T-cell (primary cell): ENCODE measurements around the gene COTL1. TPM values are rescaled to one million over a fixed set of nuclear protein-coding genes. Genes with fewer than 3 reads are reported as not detected.

ENCODE experiments used
- ATAC-seq, 4 experiments: fragments of 200-7000 bp in 3 of 4; fragments of 150-1000 bp in 1 of 4; cut with Tn5 transposase; replicated peaks in 1 of 4; 1 replicate in 3 of 4; 2 replicates in 1 of 4; pipeline ENCODE4 v1.10.0; 2021; ENCODE audit warnings: moderate library complexity in 3 of 4, mild to moderate bottlenecking in 2 of 4, moderate number of reproducible peaks in 1 of 4
- CTCF ChIA-PET, 2 donors: fragments of 300-600 bp; sonication (Branson Sonifier 250); formaldehyde crosslinking; loops; one replicate each; lab custom pipeline; 2022; ENCODE audit warnings: antibody characterized with exemption in 2 of 2; lab: Charles Lee
- POLR2A ChIA-PET, 2 donors: fragments of 300-600 bp; sonication (Branson Sonifier 250); formaldehyde crosslinking; loops; one replicate each; lab custom pipeline; 2022; ENCODE audit warnings: antibody characterized with exemption in 2 of 2; lab: Charles Lee
- DNase-seq, 35 experiments: peaks; one replicate each; pipeline versions ENCODE4 v3.0.0 to v3.0.0-alpha.2; 2013 to 2023
- H3K27ac ChIP-seq: one replicate; pipeline ENCODE4 v1.5.1; 2013; ENCODE audit warnings: low read length
- H3K27me3 ChIP-seq, 2 experiments: replicated peaks in 1 of 2; 1 replicate in 1 of 2; 2 replicates in 1 of 2; pipeline versions ENCODE4 v1.6.1 to v1.7.0; 2013; ENCODE audit warnings: low read length in 1 of 2, mixed read lengths in 1 of 2; ENCODE audit not compliant: control insufficient read depth in 2 of 2, insufficient read depth in 2 of 2; ENCODE audit errors: extremely low read depth in 1 of 2
- H3K36me3 ChIP-seq, 2 donors: 1 replicate in 1 of 2; 2 replicates in 1 of 2; pipeline versions ENCODE4 v1.6.1 to v1.7.0; 2013; ENCODE audit warnings: low read length in 1 of 2; ENCODE audit not compliant: control insufficient read depth in 2 of 2, insufficient read depth in 1 of 2; ENCODE audit errors: extremely low read depth in 1 of 2
- H3K4me1 ChIP-seq, 2 experiments: 1 replicate in 1 of 2; 2 replicates in 1 of 2; pipeline versions ENCODE4 v1.6.1 to v1.7.0; 2013; ENCODE audit warnings: low read length in 2 of 2, mixed read lengths in 1 of 2; ENCODE audit not compliant: insufficient read depth in 2 of 2, control insufficient read depth in 1 of 2; ENCODE audit errors: extremely low read depth in 1 of 2
- H3K4me3 ChIP-seq, 2 donors: 1 replicate in 1 of 2; 2 replicates in 1 of 2; pipeline versions ENCODE4 v1.5.1 to v1.7.0; 2013; ENCODE audit warnings: mild to moderate bottlenecking in 2 of 2, low read length in 1 of 2, moderate library complexity in 1 of 2; ENCODE audit not compliant: control insufficient read depth in 1 of 2; ENCODE audit errors: extremely low read depth in 1 of 2
- H3K9me3 ChIP-seq: 2 replicates; pipeline ENCODE4 v1.7.0; 2013
- H3K27ac Mint-ChIP-seq, 2 donors: one replicate each; pipeline ENCODE4 v1.8.0; 2020 to 2021; ENCODE audit warnings: mild to moderate bottlenecking in 2 of 2, mixed read lengths in 2 of 2
- H3K27me3 Mint-ChIP-seq, 2 donors: one replicate each; pipeline ENCODE4 v1.8.0; 2021 to 2022; ENCODE audit warnings: mixed read lengths in 2 of 2
- H3K36me3 Mint-ChIP-seq: one replicate; pipeline ENCODE4 v1.8.0; 2021; ENCODE audit warnings: mixed read lengths
- H3K4me1 Mint-ChIP-seq, 3 donors: one replicate each; pipeline ENCODE4 v1.8.0; 2020 to 2022; ENCODE audit warnings: mixed read lengths in 3 of 3, mild to moderate bottlenecking in 1 of 3
- H3K4me3 Mint-ChIP-seq, 3 donors: one replicate each; pipeline ENCODE4 v1.8.0; 2020 to 2022; ENCODE audit warnings: mild to moderate bottlenecking in 3 of 3, mixed read lengths in 3 of 3, moderate library complexity in 3 of 3
- H3K9me3 Mint-ChIP-seq, 3 donors: one replicate each; pipeline ENCODE4 v1.8.0; 2020 to 2022; ENCODE audit warnings: mixed read lengths in 3 of 3
- WGBS: methylation state at CpG from one replicate; pipeline ENCODE4 v1.1.5; 2013; ENCODE audit warnings: missing lambda C conversion rate; ENCODE audit not compliant: insufficient coverage; 5-methylcytosine and 5-hydroxymethylcytosine counted together
- total RNA-seq, 35 experiments: library from RNA in 6 of 35; stranded (reverse) in 6 of 35; fragments of 120-200 nt in 1 of 35; gene quantifications; one replicate each; pipeline versions ENCODE4 v1.2.1 to v1.2.4 and lab custom pipeline; 2013 to 2026

Gene COTL1
- total RNA-seq, 5 donors from 2014 or later (not counting 1 experiment from before 2014, with no cell fraction given): 205 to 265 (median 221) TPM

DNA sequence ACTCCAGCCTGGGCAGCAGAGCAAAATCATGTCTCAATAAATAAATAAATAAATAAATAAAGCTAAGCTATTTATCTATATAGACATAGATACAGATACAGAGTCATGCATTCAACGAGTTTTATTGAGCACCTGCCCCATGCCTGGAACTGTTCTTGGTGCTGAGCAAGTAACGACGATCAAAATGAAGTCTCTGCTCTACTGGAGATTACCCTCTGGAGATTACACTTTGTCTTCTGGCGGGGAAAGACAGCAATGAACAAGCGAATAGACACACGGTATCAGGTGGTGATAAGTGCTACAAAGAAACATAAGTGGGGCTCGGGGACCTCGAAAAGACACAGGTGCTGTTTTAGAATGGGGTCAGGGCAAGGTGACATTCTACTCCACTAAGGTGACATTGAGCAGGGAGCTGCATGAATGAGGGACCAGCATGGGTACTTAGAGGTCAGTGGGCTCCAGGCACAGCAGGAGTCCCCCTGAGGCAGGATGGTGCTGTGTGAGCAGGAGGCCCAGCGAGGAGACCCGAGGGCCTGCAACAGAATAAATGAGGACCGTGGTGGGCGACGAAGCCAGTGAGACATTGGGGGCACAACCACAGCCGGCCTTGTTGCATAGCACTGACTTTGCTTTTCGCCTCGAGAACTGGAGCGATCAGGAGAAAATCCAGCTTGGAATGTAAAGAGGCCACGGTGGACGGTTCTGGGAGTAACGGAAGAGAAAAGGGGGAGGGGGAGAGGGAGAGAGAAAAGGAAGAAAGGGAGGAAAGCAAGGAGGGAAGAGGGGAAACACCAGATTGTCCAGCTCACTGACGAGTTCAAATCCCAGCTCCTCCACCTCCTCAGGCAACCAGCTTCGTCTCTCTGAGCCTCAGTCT is 71.0 kb downstream of the COTL1 start:
- ChIA-PET CTCF (interaction anchor here in 1 of 2 donors (0.7 kb wide), 1 partner anchor 54 kb away, joined by 3 read pairs; no protein-coding TSS in a partner anchor), POLR2A (interaction anchor here in 1 of 2 donors (0.6 kb wide), 2 partner anchors 96 to 176 kb away, joined by 3 to 4 read pairs; no protein-coding TSS in a partner anchor)
- no peak for DNase-seq
- H3K4me1 ChIP-seq: peaks cover 43 to 64% of the 10 kb centered on the region in 2 experiments
- Mint-ChIP-seq H3K27me3 (no peaks in the 10 kb centered on the region), H3K4me3 (peak overlapping the region in 2 of 3 donors; percentile 25 to 83), H3K9me3 (no peaks in the 10 kb centered on the region), H3K4me1 (peaks cover 50 to 59% (median 58%) of the 10 kb centered on the region in 3 donors), H3K36me3 (peaks cover 6% of the 10 kb centered on the region), H3K27ac (peak overlapping the region; percentile 78 to 99)
- no peaks in the 10 kb centered on the region for H3K9me3 ChIP-seq
- H3K27ac ChIP-seq: no peak overlapping the region
- H3K27me3 ChIP-seq: no peaks in the 10 kb centered on the region
- H3K4me3 ChIP-seq: no peak overlapping the region
- peaks cover 0 to 4% of the 10 kb centered on the region in 2 donors for H3K36me3 ChIP-seq
- 80% methylated on average over 19 of the region's 22 CpGs for WGBS
- no peak for ATAC-seq

DNA sequence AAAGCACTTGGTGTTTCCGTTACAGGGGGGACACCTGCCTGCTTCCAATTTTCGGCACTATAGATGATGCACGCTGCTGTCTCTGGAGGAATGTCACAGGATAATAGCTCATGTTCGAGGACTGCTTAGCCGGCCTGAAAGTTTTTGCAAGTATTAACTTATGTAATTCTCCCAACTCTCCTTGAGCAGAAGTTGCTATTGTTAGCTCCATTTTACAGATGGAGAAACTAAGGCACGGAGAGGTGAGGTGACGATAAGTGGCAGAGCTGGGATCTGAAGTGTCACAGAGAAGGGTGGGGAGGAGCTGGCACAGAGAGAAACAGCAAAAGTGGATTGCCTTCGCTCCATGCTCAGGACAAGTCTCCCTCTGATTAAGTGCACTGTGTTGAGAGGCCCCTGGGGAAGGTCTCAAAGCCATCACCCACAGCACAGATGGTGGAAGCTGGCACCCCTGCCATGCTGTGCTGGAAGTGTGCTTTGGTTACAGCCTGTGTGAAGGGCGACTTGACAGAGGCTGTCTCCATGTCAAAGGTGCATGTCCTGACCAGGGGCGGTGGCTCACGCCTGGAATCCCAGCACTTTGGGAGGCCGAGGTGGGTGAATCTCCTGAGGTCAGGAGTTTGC is 72.7 kb downstream of the COTL1 start:
- no peak for ATAC-seq
- H3K27ac Mint-ChIP-seq: peak overlapping the region in 1 of 2 donors; percentile 55

DNA sequence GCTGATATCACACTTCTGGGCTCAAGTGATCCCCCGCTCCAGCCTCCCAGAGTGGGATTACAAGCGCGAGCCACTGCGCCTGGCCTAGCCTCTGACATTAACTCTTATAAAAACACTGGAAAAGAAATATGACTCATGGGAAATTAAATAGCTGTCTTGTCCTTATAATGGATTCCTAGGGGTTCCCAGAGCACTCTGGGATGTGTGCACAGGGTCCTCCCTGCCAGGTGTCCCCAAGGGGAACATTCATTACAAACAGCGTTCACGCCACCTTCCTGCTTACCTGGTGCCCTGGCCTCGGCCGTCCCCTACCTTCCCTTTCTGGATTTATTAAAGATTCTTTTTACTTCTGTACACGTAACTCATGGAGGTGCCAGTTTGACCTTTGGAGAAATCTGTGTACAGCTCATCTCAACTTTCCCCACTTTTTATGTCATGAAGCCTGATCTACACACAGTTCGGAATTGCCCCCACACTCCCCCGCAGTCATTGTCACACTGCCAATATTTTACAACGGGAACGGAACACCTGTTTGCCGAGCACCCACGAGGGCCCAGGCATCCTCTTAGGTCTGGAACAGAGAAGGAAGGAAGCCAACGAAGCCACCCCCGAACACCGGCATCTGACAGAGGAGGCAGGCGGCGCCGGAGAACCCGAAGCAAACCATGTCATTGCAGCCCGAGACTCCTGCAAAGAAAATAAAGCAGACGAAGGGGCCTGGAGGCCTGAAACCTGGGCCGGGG is 73.7 kb downstream of the COTL1 start:
- peak in 3 of 4 experiments; percentile 29 to 49 (median 44) for ATAC-seq
- Histone ChIP-seq H3K4me3 (peak overlapping the region in 1 of 2 donors; percentile 57), H3K27ac (no peak overlapping the region), H3K4me1 (peaks cover 24 to 41% of the 10 kb centered on the region in 2 experiments), H3K36me3 (peaks cover 0 to 4% of the 10 kb centered on the region in 2 donors), H3K27me3 (no peaks in the 10 kb centered on the region), H3K9me3 (no peaks in the 10 kb centered on the region)
- 47% methylated on average over 13 of the region's 25 CpGs for WGBS
- peak in 24 of 35 experiments; percentile 8 to 48 (median 26) for DNase-seq
- CTCF ChIA-PET: interaction anchor here (1.0 to 1.4 kb wide), 2 partner anchors 12 to 196 kb away, joined by 3 to 4 read pairs; no protein-coding TSS in a partner anchor
- H3K36me3 Mint-ChIP-seq: peaks cover 11% of the 10 kb centered on the region
- POLR2A ChIA-PET: interaction anchor here (0.6 kb wide), 2 partner anchors 27 to 129 kb away, joined by 3 to 4 read pairs; no protein-coding TSS in a partner anchor
- no peaks in the 10 kb centered on the region for H3K27me3 Mint-ChIP-seq
- H3K4me1 Mint-ChIP-seq: peaks cover 32 to 40% (median 39%) of the 10 kb centered on the region in 3 donors
- peak overlapping the region; percentile 54 to 66 (median 56) for H3K4me3 Mint-ChIP-seq
- H3K27ac Mint-ChIP-seq: peak overlapping the region; percentile 62 to 80
- H3K9me3 Mint-ChIP-seq: no peaks in the 10 kb centered on the region

More for the DNA sequence above, 72.7 kb downstream of the COTL1 start:
- DNase-seq: no peak
- Mint-ChIP-seq H3K27me3 (no peaks in the 10 kb centered on the region), H3K4me1 (peaks cover 41 to 50% (median 49%) of the 10 kb centered on the region in 3 donors), H3K9me3 (no peaks in the 10 kb centered on the region), H3K4me3 (peak overlapping the region in 1 of 3 donors; percentile 66), H3K36me3 (peaks cover 6% of the 10 kb centered on the region)
- Histone ChIP-seq H3K4me3 (no peak overlapping the region), H3K27me3 (no peaks in the 10 kb centered on the region), H3K4me1 (peaks cover 31 to 51% of the 10 kb centered on the region in 2 experiments), H3K9me3 (no peaks in the 10 kb centered on the region), H3K27ac (no peak overlapping the region), H3K36me3 (peaks cover 0 to 4% of the 10 kb centered on the region in 2 donors)
- WGBS: 93% methylated on average over 6 of the region's 12 CpGs
- ChIA-PET POLR2A (no interaction called here), CTCF (no interaction called here)

DNA sequence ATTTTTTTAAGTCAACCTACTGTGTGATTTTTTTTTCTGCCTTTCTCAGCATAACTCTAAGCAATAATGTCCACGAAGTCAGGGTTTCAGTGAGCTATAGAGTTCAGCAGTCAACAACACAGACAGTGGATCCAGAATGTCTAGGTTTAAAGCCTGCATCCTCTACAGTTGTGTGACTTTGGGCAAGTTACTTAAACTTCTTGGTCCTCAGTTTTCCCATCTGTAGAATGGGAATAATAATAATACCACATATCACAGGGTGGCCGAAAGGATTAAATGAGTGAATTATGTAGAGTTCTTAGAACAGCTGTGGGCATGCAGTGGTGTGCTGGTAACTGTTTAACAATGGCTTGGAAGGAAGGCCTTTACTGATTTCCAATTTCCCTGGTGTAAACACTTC is 74.6 kb downstream of the COTL1 start:
- H3K4me3 Mint-ChIP-seq: no peak overlapping the region
- ATAC-seq (no peak), DNase-seq (no peak)
- CTCF ChIA-PET: interaction anchor here (1.0 to 1.4 kb wide), 2 partner anchors 13 to 197 kb away, joined by 3 to 4 read pairs; no protein-coding TSS in a partner anchor
- H3K4me1 Mint-ChIP-seq: peaks cover 28 to 36% (median 33%) of the 10 kb centered on the region in 3 donors
- Histone ChIP-seq H3K9me3 (no peaks in the 10 kb centered on the region), H3K27ac (no peak overlapping the region), H3K4me1 (peaks cover 21 to 31% of the 10 kb centered on the region in 2 experiments), H3K4me3 (no peak overlapping the region), H3K27me3 (no peaks in the 10 kb centered on the region), H3K36me3 (peaks cover 0 to 6% of the 10 kb centered on the region in 2 donors)
- H3K36me3 Mint-ChIP-seq: peaks cover 11% of the 10 kb centered on the region
- H3K27ac Mint-ChIP-seq: peak overlapping the region in 1 of 2 donors; percentile 60
- WGBS: no CpG with 5 or more reads among the region's 2 CpGs
- no peaks in the 10 kb centered on the region for H3K27me3 Mint-ChIP-seq
- no peaks in the 10 kb centered on the region for H3K9me3 Mint-ChIP-seq
- POLR2A ChIA-PET: interaction anchor here (0.6 kb wide), 3 partner anchors 10 to 130 kb away, joined by 3 to 4 read pairs (median 3); no protein-coding TSS in a partner anchor

- Histone ChIP-seq H3K36me3 (peaks cover 0 to 4% of the 10 kb centered on the region in 2 donors), H3K27me3 (no peaks in the 10 kb centered on the region), H3K27ac (no peak overlapping the region), H3K4me1 (peaks cover 21 to 22% of the 10 kb centered on the region in 2 experiments), H3K9me3 (no peaks in the 10 kb centered on the region), H3K4me3 (no peak overlapping the region)
- ChIA-PET POLR2A (interaction anchor here (0.6 kb wide), 2 partner anchors 10 to 24 kb away, joined by 4 read pairs; no protein-coding TSS in a partner anchor), CTCF (no interaction called here)
- H3K27ac Mint-ChIP-seq: peak overlapping the region in 1 of 2 donors; percentile 29
- H3K4me3 Mint-ChIP-seq: no peak overlapping the region
- WGBS: 80% methylated on average over 3 of the region's 7 CpGs
- H3K36me3 Mint-ChIP-seq: peaks cover 11% of the 10 kb centered on the region
- no peak for DNase-seq
- H3K27me3 Mint-ChIP-seq: no peaks in the 10 kb centered on the region
- no peaks in the 10 kb centered on the region for H3K9me3 Mint-ChIP-seq
- no peak for ATAC-seq
- peaks cover 23 to 32% (median 29%) of the 10 kb centered on the region in 3 donors for H3K4me1 Mint-ChIP-seq
Observed at GRCh38 chr16:84541999-84542817, 75.7 kb downstream of the COTL1 start.
